Left kidney (tissue), 2 donors: ENCODE data around the gene COL2A1. TPM values are rescaled to one million over a fixed set of nuclear protein-coding genes. Genes with fewer than 3 reads are reported as not detected.
A peak's percentile ranks its signal among the peaks of the same experiment; 100 is the strongest.

Source experiments
- DNase-seq: peaks from one replicate; pipeline ENCODE4 v3.0.0-alpha.2; 2013
- polyA plus RNA-seq: library from polyadenylated mRNA; unstranded; fragments of 120-200 nt; gene quantifications from one replicate; pipeline ENCODE4 v1.2.1, GENCODE V29; 2013; ENCODE audit not compliant: insufficient read length

COL2A1 gene
- polyA plus RNA-seq, 1 donor = 50.3 TPM

GRCh38 chr12:48031135-48031960 lies 27.1 kb upstream of the COL2A1 start:
- DNase-seq = no peak

- no peak for DNase-seq
Observed at GRCh38 chr12:48030173-48030650, 25.9 kb upstream of the COL2A1 start.

DNA sequence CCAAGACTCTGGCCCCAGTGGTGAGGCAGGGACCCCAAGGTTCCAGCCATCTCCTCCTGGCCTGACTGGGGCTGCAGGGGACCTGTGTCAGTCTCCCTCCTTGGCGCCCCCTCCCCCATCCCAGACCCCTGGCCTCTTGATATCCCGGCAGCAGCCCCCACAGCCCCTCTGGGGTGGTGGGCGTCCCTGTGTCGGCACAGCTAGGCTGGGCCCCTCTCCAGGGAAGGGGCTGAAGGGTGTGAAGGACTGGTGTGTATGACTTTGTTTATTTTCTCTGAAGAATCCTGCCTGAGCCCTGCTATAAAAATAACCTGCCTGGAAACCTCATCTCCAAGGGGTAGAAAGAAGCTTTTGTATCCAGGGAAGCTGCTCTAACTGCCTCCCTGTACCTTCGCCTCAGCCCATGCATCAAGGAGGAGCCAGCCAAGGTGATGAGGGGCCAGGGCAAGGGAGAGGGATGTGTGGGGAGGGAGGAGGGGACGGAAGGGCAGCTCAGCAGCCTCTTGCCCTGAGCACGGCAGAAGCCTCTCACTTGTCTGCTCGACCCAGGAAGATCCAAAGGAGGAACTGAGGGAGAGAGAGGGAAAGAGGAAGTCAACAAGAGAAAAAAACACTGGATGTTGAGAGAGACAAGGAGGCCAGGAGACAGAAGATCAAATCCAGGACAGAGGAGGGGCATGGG lies 25.4 kb upstream of the COL2A1 start:
- DNase-seq = no peak

- DNase-seq = peak; percentile 44
Observed at GRCh38 chr12:48028541-48029431, 24.5 kb upstream of the COL2A1 start.

- DNase-seq = no peak
Observed at GRCh38 chr12:48027183-48028002, 23.1 kb upstream of the COL2A1 start.

DNA sequence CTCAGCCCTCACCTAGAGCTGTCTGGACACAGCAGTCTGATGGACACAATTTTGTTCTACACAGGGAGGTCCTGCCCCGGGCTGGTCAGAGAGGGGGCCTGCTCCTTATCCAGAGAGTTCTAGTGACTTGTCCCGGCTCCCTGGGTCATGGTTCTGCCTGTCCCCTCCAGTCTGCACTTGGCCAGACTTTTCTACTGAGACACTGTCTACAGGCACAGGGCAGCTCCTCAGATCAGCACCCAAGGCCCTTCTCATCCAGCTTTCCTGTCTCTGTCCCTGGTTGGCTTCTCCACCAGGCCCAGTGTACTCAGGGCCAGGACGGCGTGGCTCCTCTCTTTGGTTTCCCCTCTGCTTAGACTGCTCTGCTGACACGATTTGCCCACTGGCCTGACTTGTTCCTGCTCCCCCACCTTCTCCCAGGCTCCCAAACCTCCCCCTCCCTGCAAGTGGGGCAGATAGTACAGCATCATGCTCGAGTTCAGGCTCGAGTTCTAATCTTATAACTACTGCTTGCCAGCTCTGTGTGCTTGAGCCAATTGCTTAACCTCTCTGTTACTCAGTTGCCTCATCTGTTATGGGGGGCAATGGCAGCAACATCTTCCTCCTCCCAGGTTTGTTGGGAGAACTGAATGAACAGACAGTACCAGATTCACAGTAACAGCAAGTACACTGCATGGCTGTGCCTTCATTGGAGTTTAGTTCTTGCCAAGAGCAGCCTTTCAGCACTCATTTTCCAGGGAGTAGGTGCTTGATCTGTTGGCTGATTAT lies 22.0 kb upstream of the COL2A1 start:
- no peak for DNase-seq

GRCh38 chr12:48025281-48025680 lies 21.0 kb upstream of the COL2A1 start:
- DNase-seq = no peak

- DNase-seq = no peak
Observed at GRCh38 chr12:48024735-48025134, 20.5 kb upstream of the COL2A1 start.

DNA sequence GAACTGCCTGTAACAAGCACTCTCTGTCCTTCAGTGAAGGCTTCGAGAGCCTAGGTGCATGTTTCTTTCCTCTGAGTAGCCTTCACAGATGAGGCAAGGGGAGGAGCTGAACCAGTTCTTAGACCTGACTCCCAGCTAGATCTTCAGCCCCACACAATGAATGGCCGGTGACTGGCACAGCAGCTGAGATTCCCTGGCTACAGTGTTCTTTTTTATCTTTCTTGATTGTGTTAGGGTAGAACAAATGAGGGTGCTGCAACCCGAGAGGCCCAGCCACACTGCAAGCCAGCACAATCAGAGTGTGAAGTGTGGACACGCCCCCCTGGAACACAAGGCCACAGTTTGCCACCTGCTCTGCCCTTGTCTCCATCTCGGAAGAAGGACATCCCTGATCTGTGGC lies 19.1 kb upstream of the COL2A1 start:
- DNase-seq = no peak

DNA sequence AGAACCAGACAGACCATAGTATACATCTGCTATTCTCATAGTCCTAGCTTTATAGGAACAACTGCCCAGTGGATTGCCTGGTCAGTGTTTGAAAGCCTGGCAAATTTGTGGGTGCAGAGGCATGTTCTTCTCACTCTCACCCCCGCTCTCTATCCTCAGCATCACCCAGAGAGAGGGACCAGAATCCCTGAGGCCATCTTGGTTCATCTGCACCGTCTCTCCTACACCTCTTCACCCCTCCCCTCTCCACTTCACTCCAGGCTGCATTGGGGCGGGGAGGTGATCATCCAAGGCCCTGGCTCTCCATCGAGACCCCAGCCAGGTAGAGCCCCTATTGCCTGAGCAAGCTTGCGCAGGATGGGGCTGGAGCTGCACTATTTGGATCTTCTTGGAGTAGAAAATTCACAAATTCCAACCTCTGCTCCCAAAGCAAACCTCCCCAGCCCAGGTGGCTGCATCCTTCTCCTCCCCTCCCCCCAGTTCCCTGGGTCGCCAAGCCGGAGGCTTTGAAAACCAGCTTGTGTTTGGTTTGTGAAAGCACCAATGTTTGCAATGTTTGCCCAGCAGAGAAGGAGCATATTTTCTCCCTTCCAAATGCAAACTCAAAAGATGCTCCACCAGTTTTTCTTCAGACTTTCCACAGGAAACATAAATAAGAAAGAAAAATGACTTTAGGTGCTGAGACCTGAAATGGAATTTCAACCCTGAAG lies 18.6 kb upstream of the COL2A1 start:
- DNase-seq = no peak

DNA sequence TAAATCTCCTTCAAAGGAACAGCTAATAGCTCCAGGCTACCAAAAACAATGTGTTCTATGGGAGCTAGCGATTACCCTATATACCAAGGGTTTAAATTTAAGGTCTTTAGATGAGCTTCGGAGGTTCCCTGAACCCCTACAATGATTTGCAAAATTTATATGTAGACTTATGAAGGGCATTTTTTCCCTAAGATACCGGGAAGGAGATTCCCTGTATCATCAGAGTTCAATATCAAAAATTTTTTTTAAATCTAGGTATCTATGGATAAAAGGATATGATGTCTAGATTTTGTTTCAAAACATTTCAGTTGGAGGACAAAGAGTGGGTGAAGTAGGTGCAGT lies 17.9 kb upstream of the COL2A1 start:
- no peak for DNase-seq

DNA sequence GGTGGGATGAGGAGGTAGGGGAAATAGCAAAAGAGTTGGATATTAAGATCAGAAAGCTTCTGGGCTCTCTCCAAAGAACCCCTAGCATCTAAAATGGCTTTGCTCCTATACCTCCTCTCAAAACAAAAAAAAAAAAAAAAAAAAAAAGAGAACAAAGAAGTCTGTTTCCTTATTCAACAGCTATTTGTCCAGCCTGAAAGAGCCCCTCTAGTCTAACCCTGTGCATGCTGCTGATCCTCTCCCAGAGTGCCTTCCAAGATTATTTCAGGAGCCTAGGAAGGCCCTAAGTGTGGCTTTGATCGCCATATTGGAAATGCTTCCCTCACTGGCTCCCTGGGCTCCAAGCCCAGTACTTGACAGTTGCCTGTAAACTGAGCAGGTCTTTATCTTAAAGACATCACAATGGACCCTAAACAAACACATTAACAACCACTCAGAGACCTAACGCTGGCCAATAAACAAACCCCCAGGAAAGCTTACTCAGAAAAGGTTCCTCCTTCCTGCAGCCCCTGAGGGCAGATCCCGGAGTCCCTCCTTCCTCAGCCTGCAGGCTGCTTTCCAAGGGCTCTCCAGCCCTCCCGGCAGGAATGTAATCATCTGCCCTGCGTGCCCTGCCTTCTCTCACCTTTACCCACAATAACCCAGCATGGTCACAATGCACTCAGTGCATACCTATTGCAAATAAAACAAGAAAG lies 17.4 kb upstream of the COL2A1 start:
- no peak for DNase-seq

DNA sequence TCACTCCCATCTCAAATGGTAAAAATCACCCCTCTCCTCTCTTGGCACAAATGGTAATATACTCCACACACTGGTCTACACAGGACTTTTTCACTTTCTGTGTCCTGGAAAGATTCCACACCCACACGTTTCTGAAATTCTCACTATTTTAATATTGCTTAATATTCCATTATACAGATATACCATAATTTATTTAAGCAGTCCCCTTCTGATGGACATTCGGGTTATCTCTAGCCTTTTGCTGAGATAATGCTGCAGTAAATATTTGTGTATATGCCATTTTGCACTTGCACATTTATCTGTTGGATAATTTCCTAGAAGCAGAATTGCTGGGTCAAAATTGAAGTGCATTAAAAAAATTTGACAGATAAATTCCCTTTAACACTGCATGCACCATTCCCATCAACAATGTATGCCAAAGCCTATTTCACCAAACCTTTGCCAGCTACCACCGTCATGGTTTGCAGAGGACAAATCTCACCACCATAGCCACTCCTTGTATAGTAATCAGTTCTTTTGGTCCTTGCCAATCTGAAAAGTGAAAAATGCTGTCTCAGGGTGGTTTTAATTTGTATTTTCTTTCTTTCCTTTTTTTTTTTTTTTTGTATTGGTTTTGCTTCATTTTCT lies 15.5 kb upstream of the COL2A1 start:
- no peak for DNase-seq

GRCh38 chr12:48018618-48018995 lies 14.3 kb upstream of the COL2A1 start:
- DNase-seq = no peak

DNA sequence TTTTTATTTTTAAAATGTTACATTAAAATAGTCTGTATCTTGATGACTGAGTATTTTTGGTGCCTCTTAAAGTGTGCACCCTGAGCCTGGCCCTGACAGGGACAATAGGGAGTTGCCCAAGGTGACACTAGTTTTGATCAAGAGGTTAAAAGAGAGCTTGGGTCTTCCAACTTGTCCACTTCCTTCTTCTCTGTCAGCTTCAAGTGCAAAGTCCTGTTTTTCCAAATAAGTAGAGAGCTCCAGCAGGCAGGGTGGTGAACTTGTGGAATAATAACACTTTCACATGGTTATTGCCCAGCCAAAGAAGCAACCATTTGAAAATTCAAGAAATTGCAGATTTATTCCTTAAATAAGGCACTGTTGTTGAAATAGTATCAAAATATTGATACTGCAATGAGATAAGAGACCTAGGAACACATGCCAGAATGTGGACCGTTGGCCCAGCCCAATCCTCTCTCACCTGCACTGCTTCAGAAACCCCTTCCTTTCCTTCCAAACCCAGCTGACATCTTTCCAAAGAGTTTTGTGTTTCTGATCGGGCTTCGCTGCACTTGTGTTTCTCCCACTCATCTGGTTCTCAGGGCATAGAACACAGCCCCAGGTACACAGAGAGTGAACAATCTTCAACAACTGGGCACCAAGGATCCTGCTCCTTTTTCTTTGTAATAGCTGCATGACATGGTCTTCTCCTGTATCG lies 13.8 kb upstream of the COL2A1 start:
- DNase-seq = no peak

GRCh38 chr12:48017496-48017895 lies 13.2 kb upstream of the COL2A1 start:
- no peak for DNase-seq

- DNase-seq = no peak
Observed at GRCh38 chr12:48016373-48017020, 12.2 kb upstream of the COL2A1 start.

DNA sequence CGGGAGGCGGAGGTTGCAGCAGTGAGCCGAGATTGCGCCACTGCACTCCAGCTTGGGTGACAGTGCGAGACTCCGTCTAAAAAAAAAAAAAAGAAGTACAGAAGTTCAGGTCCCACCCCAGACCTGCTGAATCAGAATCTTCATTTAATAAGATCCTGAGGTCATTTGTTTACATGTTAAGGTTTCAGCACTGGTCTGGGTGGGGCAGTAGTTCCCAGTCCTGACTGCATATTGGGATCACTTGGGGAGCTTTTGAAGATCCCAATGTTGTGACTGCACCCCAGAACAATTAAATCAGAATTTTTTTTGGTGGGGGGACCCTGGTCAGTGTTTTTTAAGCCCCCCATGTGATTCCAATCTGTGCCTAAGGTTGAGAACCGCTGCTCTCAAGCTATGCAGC lies 11.7 kb upstream of the COL2A1 start:
- no peak for DNase-seq
